CD4-positive, alpha-beta memory T cell (primary cell): Measurements from ENCODE around the gene CDK6. TPM values are rescaled to one million over a fixed set of nuclear protein-coding genes. Genes with fewer than 3 reads are reported as not detected.

Experiments used
- CTCF ChIA-PET: fragments of 350-600 bp; sonication (Branson Sonifier 250); formaldehyde crosslinking; loops from one replicate; lab custom pipeline; 2021; ENCODE audit warnings: inconsistent platforms; ENCODE audit not compliant: partially characterized antibody; lab: Charles Lee
- POLR2A ChIA-PET: fragments of 350-600 bp; sonication (Branson Sonifier 250); formaldehyde crosslinking; loops from one replicate; lab custom pipeline; 2021; ENCODE audit not compliant: partially characterized antibody; lab: Charles Lee
- DNase-seq, 5 donors: peaks; one replicate each; pipeline versions ENCODE4 v3.0.0 to v3.0.0-alpha.2; 2020 to 2022; ENCODE audit warnings: mixed read lengths in 1 of 5
- H3K27ac ChIP-seq: one replicate; pipeline ENCODE4 v1.7.0; 2013; ENCODE audit warnings: low read depth, low read length
- H3K27me3 ChIP-seq: 2 replicates; pipeline ENCODE4 v1.7.0; 2013; ENCODE audit warnings: mild to moderate bottlenecking, low read length, moderate library complexity; ENCODE audit not compliant: insufficient read depth
- H3K36me3 ChIP-seq: 2 replicates; pipeline ENCODE4 v1.7.0; 2013; ENCODE audit warnings: mild to moderate bottlenecking, low read length, moderate library complexity; ENCODE audit not compliant: insufficient read depth
- H3K4me1 ChIP-seq: 2 replicates; pipeline ENCODE4 v1.7.0; 2013; ENCODE audit warnings: mild to moderate bottlenecking, low read length, moderate library complexity; ENCODE audit not compliant: insufficient read depth
- H3K4me3 ChIP-seq, 2 donors: one replicate each; pipeline ENCODE4 v1.7.0; 2013; ENCODE audit warnings: low read length in 2 of 2, mild to moderate bottlenecking in 1 of 2
- H3K9me3 ChIP-seq, 2 donors: one replicate each; pipeline ENCODE4 v1.7.0; 2013; ENCODE audit warnings: low read length in 2 of 2, control low read depth in 1 of 2; ENCODE audit not compliant: control insufficient read depth in 1 of 2
- H3K27ac Mint-ChIP-seq, 7 donors: one replicate each; pipeline ENCODE4 v1.8.0; 2020 to 2021; ENCODE audit warnings: mixed read lengths in 7 of 7, mild to moderate bottlenecking in 6 of 7, inconsistent platforms in 3 of 7, moderate library complexity in 3 of 7
- H3K27me3 Mint-ChIP-seq, 2 donors: one replicate each; pipeline ENCODE4 v1.8.0; 2020 to 2021; ENCODE audit warnings: mixed read lengths in 2 of 2
- H3K36me3 Mint-ChIP-seq, 2 donors: one replicate each; pipeline ENCODE4 v1.8.0; 2020 to 2021; ENCODE audit warnings: mixed read lengths in 2 of 2, inconsistent platforms in 1 of 2, mild to moderate bottlenecking in 1 of 2
- H3K4me1 Mint-ChIP-seq, 4 donors: one replicate each; pipeline ENCODE4 v1.8.0; 2020 to 2021; ENCODE audit warnings: mixed read lengths in 4 of 4, mild to moderate bottlenecking in 1 of 4
- H3K4me3 Mint-ChIP-seq, 8 donors: one replicate each; pipeline ENCODE4 v1.8.0; 2020 to 2021; ENCODE audit warnings: mixed read lengths in 8 of 8, mild to moderate bottlenecking in 7 of 8, moderate library complexity in 6 of 8, inconsistent platforms in 3 of 8
- H3K9me3 Mint-ChIP-seq, 8 donors: one replicate each; pipeline ENCODE4 v1.8.0; 2020 to 2021; ENCODE audit warnings: mixed read lengths in 8 of 8, mild to moderate bottlenecking in 5 of 8, inconsistent platforms in 3 of 8, moderate library complexity in 1 of 8
- intact Hi-C: fragments of 100-400 bp; cut with micrococcal nuclease; formaldehyde crosslinking; loops from one replicate; pipeline ENCODE4 v1.15.1; 2023
- polyA plus RNA-seq, 2 donors: library from polyadenylated mRNA; unstranded; fragments of 300-500 nt; fragmentation: Illumina TruSeq; gene quantifications; one replicate each; pipeline ENCODE4 v1.2.3, GENCODE V29; 2021
- total RNA-seq, 2 experiments: library from RNA; stranded (reverse); gene quantifications; one replicate each; pipeline ENCODE4 v1.2.3, GENCODE V29; 2021

CDK6 gene
- total and polyA plus RNA-seq, 4 experiments from 2014 or later: 18.4 to 23.6 (median 21.1) TPM

DNA sequence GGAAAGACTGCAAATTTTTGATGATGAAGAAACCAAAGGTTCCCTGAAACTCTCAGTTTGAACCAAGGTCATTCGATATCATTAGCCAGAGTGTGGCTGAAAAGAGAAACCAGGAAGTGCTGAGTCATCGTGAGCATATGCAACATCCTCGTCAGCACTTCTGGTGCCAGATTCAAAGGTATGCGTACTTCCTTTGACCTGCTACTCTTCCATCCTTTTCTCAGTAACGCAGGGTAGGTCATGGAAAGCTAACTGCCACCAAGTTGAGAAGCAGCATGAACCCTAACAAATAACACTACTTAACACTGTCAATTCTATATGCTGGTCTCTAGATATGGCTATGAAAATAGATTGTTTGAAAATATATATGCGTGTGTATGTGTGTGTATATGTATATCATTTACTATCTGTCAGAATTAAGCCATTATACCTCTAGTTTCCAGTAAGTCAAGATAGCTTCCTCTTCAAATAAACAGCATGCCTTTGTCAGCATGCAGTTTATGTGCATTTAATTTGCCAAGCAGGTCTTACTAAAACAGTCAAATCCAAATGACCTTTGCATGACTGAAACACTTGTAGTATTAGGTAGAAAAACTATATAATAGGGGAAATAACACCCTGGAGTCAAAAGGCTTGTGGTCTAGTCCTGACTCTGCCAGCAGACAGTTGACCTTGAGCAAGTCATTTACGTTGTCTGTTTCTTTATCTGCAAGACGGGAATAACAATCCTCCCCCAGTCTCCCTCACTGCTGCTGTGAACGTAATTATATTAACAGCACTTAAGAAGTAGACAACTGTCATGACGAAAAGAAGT is 26.4 kb downstream of the CDK6 start:
- DNase-seq: peak; percentile 68 to 81 (median 74)
- H3K27ac ChIP-seq: peak overlapping the region; percentile 46
- POLR2A ChIA-PET: interaction anchor here (1.1 to 8.2 kb wide), 4 partner anchors 11 to 92 kb away, joined by 4 to 82 read pairs (median 8); partner anchors contain the start of gene CDK6
- Mint-ChIP-seq H3K36me3 (peaks cover 3% of the 10 kb centered on the region in 2 donors), H3K9me3 (no peaks in the 10 kb centered on the region), H3K4me3 (peak overlapping the region; percentile 66 to 87 (median 80)), H3K27me3 (no peaks in the 10 kb centered on the region), H3K4me1 (peaks cover 33 to 55% (median 40%) of the 10 kb centered on the region in 4 donors), H3K27ac (peak overlapping the region; percentile 69 to 96 (median 81))
- H3K36me3 ChIP-seq: no peaks in the 10 kb centered on the region
- peaks cover 39% of the 10 kb centered on the region for H3K4me1 ChIP-seq
- intact Hi-C loops: loop anchor here (1.0 to 10.0 kb wide), 2 partner anchors 22 to 1845 kb away; partner anchors contain the start of gene SGCE
- no peaks in the 10 kb centered on the region for H3K27me3 ChIP-seq
- H3K4me3 ChIP-seq: peak overlapping the region in 1 of 2 donors; percentile 28
- H3K9me3 ChIP-seq: no peaks in the 10 kb centered on the region
- CTCF ChIA-PET: interaction anchor here (0.8 to 13.5 kb wide), 2 partner anchors 22 to 176 kb away, joined by 3 to 122 read pairs; no protein-coding TSS in a partner anchor

DNA sequence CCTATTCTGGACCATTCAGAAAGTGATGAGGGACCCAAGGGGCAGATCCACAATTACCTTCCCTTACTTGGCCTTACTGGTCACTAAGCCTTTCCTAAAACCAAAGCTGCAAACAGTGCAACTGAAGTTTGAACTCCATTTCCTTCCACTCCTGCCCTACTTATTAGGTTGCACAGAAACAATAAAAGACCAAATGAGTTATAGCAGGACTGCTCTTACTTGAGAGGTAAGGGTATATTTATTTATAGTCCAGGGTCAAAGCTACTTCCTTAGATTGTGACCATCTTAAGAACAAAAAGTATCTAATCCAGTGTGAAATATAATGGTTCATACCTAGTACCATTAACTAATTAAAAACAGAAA is 27.0 kb downstream of the CDK6 start:
- Histone ChIP-seq H3K27ac (peak overlapping the region; percentile 46), H3K4me3 (peak overlapping the region in 1 of 2 donors; percentile 28), H3K9me3 (no peaks in the 10 kb centered on the region), H3K36me3 (no peaks in the 10 kb centered on the region), H3K4me1 (peaks cover 36% of the 10 kb centered on the region), H3K27me3 (no peaks in the 10 kb centered on the region)
- no peaks in the 10 kb centered on the region for H3K27me3 Mint-ChIP-seq
- peak overlapping the region; percentile 66 to 87 (median 80) for H3K4me3 Mint-ChIP-seq
- H3K27ac Mint-ChIP-seq: peak overlapping the region; percentile 69 to 96 (median 81)
- DNase-seq: no peak
- peaks cover 3% of the 10 kb centered on the region in 2 donors for H3K36me3 Mint-ChIP-seq
- ChIA-PET CTCF (interaction anchor here (0.8 to 13.5 kb wide), 2 partner anchors 23 to 175 kb away, joined by 3 to 122 read pairs; no protein-coding TSS in a partner anchor), POLR2A (interaction anchor here (1.1 to 8.2 kb wide), 4 partner anchors 12 to 91 kb away, joined by 4 to 82 read pairs (median 8); partner anchors contain the start of gene CDK6)
- H3K4me1 Mint-ChIP-seq: peaks cover 30 to 53% (median 39%) of the 10 kb centered on the region in 4 donors
- no peaks in the 10 kb centered on the region for H3K9me3 Mint-ChIP-seq
- intact Hi-C loops: loop anchor here (1.0 to 10.0 kb wide), 2 partner anchors 23 to 1845 kb away; partner anchors contain the start of gene SGCE

DNA sequence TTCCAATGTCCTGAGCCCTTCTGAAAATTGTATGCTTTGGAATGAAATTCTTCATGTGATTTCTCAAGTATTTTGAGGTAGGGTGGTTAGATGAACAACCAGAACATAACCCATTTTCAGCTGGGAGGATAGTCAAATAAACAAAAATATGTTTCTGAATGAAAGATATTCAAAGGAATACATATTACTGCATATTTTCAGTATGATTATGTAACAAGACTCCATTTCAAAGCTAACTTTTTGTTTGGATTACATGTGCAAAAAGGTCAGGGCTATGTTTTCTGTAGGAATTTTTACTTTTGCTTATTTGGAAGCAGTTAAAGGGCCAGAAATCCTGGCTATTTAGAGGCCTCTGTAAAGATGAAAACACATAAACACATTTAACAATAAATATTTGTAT is 27.7 kb downstream of the CDK6 start:
- intact Hi-C loops: loop anchor here (1.0 to 10.0 kb wide), 2 partner anchors 24 to 1846 kb away; partner anchors contain the start of gene SGCE
- POLR2A ChIA-PET: interaction anchor here (8.2 kb wide), 1 partner anchor 24 kb away, joined by 82 read pairs; no protein-coding TSS in a partner anchor
- H3K9me3 Mint-ChIP-seq: no peaks in the 10 kb centered on the region
- H3K27ac ChIP-seq: no peak overlapping the region
- H3K27me3 Mint-ChIP-seq: no peaks in the 10 kb centered on the region
- peaks cover 29% of the 10 kb centered on the region for H3K4me1 ChIP-seq
- no peaks in the 10 kb centered on the region for H3K27me3 ChIP-seq
- no peak for DNase-seq
- no peak overlapping the region for H3K4me3 Mint-ChIP-seq
- H3K36me3 ChIP-seq: no peaks in the 10 kb centered on the region
- H3K4me1 Mint-ChIP-seq: peaks cover 26 to 48% (median 34%) of the 10 kb centered on the region in 4 donors
- H3K27ac Mint-ChIP-seq: peak overlapping the region in 2 of 7 donors; percentile 17 to 51
- CTCF ChIA-PET: interaction anchor here (1.0 to 13.5 kb wide), 2 partner anchors 24 to 175 kb away, joined by 3 to 122 read pairs; no protein-coding TSS in a partner anchor
- H3K36me3 Mint-ChIP-seq: peaks cover 3 to 4% of the 10 kb centered on the region in 2 donors
- H3K9me3 ChIP-seq: no peaks in the 10 kb centered on the region
- no peak overlapping the region for H3K4me3 ChIP-seq

DNA sequence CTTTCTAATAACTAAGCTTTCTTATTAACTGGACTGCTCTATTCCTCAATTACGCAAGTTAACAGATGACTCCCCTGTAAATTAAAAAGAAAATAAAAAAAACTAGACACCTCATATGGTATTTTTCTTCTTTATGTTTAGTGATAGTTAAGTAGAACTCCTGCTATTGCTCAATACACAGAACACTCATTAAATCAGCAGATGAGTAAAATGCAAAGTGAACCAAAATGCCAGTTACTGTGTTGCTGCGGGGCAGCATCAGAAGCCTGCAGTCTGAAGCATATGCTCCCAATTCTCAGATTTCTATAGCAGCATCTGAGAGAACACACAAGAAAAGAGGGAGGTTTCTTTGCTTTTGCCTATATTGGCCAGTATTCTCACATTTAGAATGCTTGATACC is 28.4 kb downstream of the CDK6 start:
- CTCF ChIA-PET: interaction anchor here (1.0 to 13.5 kb wide), 2 partner anchors 24 to 174 kb away, joined by 3 to 122 read pairs; no protein-coding TSS in a partner anchor
- H3K4me1 ChIP-seq: peaks cover 22% of the 10 kb centered on the region
- Mint-ChIP-seq H3K4me1 (peaks cover 20 to 48% (median 33%) of the 10 kb centered on the region in 4 donors), H3K27me3 (no peaks in the 10 kb centered on the region), H3K27ac (no peak overlapping the region), H3K4me3 (no peak overlapping the region), H3K36me3 (peaks cover 3 to 10% of the 10 kb centered on the region in 2 donors), H3K9me3 (no peaks in the 10 kb centered on the region)
- intact Hi-C loops: loop anchor here (10.0 kb wide), 1 partner anchor 1847 kb away; the partner anchor contains the start of gene SGCE
- DNase-seq: no peak
- H3K36me3 ChIP-seq: no peaks in the 10 kb centered on the region
- no peaks in the 10 kb centered on the region for H3K9me3 ChIP-seq
- no peak overlapping the region for H3K4me3 ChIP-seq
- POLR2A ChIA-PET: no interaction called here
- no peaks in the 10 kb centered on the region for H3K27me3 ChIP-seq
- H3K27ac ChIP-seq: no peak overlapping the region

DNA sequence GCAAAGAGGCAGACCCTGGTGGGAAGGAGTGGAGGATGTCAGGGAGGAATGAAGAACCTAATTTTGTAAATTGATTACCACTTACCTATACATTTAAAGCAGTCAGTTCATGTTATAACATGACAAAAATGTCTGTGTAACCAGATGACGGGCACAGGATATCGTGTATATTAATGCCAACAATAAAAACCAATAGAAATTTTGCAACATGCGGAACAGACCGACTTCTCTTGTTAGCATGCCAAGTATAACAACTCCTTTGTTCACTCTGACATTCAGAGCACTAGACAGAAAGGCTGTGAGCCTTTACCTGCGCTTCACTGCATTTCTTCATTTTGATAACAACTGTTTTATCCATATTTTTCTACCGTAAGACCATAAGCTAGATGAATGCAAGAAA is 29.9 kb downstream of the CDK6 start:
- no peaks in the 10 kb centered on the region for H3K9me3 ChIP-seq
- Mint-ChIP-seq H3K27ac (no peak overlapping the region), H3K4me1 (peaks cover 16 to 43% (median 28%) of the 10 kb centered on the region in 4 donors), H3K36me3 (peaks cover 3 to 10% of the 10 kb centered on the region in 2 donors), H3K27me3 (no peaks in the 10 kb centered on the region), H3K4me3 (no peak overlapping the region), H3K9me3 (no peaks in the 10 kb centered on the region)
- no peak overlapping the region for H3K4me3 ChIP-seq
- no peak for DNase-seq
- H3K36me3 ChIP-seq: no peaks in the 10 kb centered on the region
- CTCF ChIA-PET: no interaction called here
- no peaks in the 10 kb centered on the region for H3K27me3 ChIP-seq
- H3K27ac ChIP-seq: no peak overlapping the region
- H3K4me1 ChIP-seq: peaks cover 17% of the 10 kb centered on the region
- POLR2A ChIA-PET: no interaction called here
- intact Hi-C loops: loop anchor here (10.0 kb wide), 1 partner anchor 1848 kb away; the partner anchor contains the start of gene SGCE

DNA sequence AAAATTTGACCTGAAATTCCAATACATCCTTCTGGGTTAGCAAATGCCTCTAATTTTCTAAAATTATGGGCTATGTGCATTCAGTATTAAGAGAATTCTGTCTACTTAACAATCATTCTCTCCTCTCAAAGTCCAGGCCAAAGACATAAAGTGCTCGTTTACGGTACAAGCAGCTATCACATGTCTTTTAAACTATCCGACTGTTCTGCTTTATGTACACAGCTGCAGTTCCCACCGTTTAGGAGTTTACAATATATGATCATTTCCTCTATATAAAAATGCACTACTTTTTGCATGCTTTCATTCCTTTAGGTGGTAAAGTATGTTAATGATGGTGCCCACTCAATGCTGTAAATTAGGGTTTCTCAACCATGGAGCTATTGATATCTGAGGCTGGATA is 34.0 kb downstream of the CDK6 start:
- Mint-ChIP-seq H3K4me3 (no peak overlapping the region), H3K4me1 (peaks cover 0 to 15% (median 10%) of the 10 kb centered on the region in 4 donors), H3K27ac (no peak overlapping the region), H3K9me3 (no peaks in the 10 kb centered on the region), H3K36me3 (peaks cover 2 to 10% of the 10 kb centered on the region in 2 donors), H3K27me3 (no peaks in the 10 kb centered on the region)
- no peaks in the 10 kb centered on the region for H3K27me3 ChIP-seq
- no peaks in the 10 kb centered on the region for H3K9me3 ChIP-seq
- peaks cover 16% of the 10 kb centered on the region for H3K4me1 ChIP-seq
- intact Hi-C loops: loop anchor here (10.0 kb wide), 1 partner anchor 1852 kb away; the partner anchor contains the start of gene SGCE
- H3K4me3 ChIP-seq: no peak overlapping the region
- ChIA-PET CTCF (no interaction called here), POLR2A (no interaction called here)
- H3K27ac ChIP-seq: no peak overlapping the region
- H3K36me3 ChIP-seq: no peaks in the 10 kb centered on the region
- no peak for DNase-seq
